T follicular helper cell (primary cell): ENCODE data around the gene STK11.

ENCODE experiments used
- DNase-seq: peaks from one replicate; pipeline ENCODE4 v3.0.0-alpha.2; 2020; ENCODE audit warnings: low read depth

The STK11 gene

DNA sequence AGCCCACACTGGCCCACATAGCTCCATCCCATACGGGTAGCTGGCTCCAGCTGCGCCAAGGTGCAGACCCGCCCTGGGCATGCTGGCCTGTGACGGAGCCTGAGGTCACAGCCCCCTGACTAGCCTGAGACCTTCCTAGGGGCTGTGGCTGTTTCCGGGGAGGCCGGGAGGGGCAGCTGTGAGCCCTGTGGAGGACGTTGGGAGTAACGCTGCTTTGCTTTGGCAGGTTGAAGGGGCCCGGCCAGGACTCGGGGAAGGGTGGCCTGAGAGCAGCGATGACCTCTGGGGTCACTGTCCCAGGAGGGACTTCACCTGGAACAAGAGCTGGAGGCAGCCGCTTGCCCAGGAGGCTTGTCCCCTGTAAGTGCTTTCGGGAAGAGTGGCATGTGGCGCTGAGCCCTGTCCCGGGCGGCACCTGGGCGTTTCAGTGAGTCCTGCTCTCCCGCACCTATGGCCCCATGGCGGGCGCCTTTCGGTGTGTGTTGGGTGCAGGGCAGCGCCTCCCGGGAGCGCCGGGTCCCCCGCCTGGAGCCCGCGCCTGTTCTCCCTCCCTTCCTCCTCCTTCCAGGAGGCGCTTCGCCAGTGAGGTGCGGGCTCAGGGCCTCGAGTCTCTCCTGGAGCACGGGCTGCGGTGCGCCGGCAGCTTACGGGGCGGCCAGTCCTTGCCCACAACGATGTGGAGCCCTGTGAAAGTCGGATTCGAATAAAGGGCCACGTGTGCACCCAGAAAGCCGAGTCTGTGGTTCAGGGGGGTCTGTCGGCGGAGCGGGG lies 68.7 kb downstream of the STK11 start:
- DNase-seq, result no peak

DNA sequence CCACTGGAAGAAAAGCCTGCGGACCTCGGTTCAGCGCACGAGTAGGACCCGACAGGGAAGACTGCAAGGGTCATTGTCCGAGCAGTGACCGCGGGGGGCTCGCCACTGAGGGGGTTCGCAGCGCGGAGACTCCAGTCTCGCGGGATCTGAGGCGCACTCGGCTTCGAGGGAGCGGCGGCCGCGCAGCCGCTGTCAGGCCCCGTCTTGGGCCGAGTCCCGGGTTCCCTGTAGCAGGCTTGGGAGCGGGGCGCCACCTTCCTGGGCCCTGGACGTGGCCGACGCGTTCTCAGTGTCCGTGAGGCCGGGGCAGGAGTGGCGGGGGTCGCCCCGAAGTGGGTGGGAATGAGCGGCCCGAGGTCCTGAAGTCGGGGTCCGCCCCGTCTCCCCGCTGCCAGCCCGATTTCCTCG lies 69.3 kb downstream of the STK11 start:
- no peak for DNase-seq

DNA sequence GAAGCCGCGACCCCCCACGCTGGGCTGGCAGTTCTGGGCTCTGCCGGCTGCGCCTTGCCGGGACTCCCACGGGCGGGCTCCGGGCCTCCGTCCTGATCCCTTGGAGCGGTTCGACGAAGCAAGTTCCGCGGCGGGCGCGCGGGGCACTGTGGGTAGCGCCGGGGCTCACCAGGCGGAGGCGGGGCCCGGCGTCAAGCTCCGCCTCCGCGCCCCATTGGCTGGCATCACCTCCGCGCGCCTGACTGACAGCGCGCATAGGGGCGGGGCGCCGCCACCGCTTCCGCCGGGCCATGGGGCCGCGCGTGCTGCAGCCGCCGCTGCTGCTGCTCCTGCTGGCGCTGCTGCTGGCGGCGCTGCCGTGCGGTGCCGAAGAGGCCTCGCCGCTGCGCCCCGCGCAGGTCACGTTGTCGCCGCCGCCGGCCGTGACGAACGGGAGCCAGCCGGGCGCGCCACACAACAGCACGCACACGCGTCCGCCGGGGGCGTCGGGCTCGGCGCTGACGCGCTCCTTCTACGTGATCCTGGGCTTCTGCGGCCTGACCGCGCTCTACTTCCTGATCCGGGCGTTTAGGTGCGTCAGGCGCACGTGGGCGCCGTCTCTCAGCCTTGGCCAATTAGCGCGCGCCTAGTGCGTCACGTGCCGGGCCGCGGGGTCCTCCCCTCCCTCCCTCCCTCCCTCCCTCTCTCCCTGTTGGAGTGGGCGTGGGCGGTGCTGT lies 69.8 kb downstream of the STK11 start, which contains the start of gene FAM174C:
FAM174C (plus strand) TSS at position 271 of the 716 bp plus-strand sequence; CDS start at position 291, 20 bp downstream.
- DNase-seq, result peak; percentile 97

DNA sequence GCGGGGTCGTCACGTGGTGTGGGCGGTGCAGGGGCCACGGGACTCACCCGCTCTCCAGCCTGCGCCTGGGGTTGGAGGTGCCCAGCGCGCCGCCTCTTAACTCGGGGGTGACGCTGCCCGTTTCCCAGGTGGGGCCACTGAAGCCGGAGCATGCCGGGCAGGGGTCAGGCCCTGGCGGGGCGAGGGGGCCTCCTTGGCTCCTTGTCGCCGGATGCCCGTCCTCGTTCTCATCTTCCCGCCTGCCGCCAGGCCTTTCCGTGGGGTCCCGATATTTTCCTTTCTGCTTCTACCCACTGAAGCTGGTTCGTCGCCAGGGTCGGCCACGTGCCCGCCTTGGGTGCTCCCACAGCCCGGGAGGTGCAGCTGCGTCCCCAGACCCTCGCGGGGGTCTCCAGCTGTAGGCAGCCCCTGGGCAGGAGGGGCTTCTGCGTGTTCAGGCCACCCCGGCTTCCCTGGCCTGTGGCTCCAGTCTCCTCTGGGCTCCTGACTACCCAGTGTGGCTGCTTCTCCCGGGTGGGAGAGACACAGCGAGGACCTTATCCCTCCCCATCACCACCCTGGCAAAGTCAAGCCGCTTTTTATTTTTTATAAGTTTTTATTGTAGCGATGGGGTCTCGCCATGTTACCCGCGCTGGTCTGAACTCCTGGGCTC lies 70.5 kb downstream of the STK11 start:
- no peak for DNase-seq

DNA sequence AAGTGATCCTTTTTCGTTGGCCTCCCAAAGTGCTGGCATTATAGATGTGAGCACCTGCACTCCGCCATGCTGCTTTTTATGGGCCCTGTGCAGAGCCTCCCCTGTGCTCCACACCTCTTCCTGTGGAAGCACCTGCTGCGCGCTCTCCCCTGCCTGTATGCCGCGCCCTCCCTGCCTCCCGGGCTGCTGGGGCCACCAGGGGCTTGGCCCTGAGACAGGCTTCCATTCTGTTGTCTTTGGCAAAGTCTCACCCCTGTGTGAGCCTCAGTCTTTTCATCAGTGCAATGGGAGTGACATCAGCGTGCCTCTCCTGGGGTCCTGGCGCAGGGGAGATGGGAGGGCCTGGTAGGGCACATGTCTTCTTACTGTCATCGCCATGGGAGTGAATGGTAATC lies 71.0 kb downstream of the STK11 start:
- DNase-seq, result no peak

DNA sequence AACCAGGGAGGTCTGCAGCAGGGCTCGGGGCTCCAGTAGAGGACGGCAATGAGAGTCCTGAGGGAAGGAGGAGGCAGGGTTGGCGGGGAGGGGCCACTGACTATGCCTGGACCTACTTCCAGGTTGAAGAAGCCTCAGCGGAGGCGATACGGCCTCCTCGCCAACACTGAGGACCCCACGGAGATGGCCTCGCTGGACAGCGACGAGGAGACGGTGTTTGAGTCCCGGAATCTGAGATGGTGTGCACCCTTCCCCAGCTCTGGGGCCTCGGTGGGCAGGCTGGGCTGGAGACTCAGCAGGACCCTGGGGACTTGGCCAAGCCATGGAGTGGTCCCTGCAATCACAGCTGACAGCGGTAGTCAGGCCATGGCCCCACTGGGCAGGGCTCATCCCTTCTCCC lies 71.5 kb downstream of the STK11 start:
- DNase-seq, result no peak
